Liver (tissue), 9 donors: ENCODE measurements around the gene DEFB112. TPM values are rescaled to one million over a fixed set of nuclear protein-coding genes. Genes with fewer than 3 reads are reported as not detected.

Experiments
- DNase-seq: peaks from one replicate; pipeline ENCODE4 v3.0.0-alpha.2; 2017; ENCODE audit warnings: low spot score
- H3K27ac ChIP-seq, 2 donors: one replicate each; pipeline ENCODE4 v1.7.0; 2013; ENCODE audit warnings: inconsistent platforms in 2 of 2, low read length in 2 of 2, control low read depth in 1 of 2, low read depth in 1 of 2, mild to moderate bottlenecking in 1 of 2
- H3K27me3 ChIP-seq, 4 donors: one replicate each; pipeline versions ENCODE4 v1.6.1 to v1.7.0; 2013; ENCODE audit warnings: low read length in 3 of 4, inconsistent platforms in 1 of 4, mild to moderate bottlenecking in 1 of 4, moderate library complexity in 1 of 4; ENCODE audit not compliant: control insufficient read depth in 4 of 4, insufficient read depth in 4 of 4
- H3K36me3 ChIP-seq, 4 donors: one replicate each; pipeline versions ENCODE4 v1.6.1 to v1.7.0; 2013; ENCODE audit warnings: low read length in 3 of 4, mild to moderate bottlenecking in 3 of 4, low read depth in 1 of 4, moderate library complexity in 1 of 4; ENCODE audit not compliant: control insufficient read depth in 4 of 4, insufficient read depth in 3 of 4
- H3K4me1 ChIP-seq, 4 donors: one replicate each; pipeline versions ENCODE4 v1.6.1 to v1.7.0; 2013; ENCODE audit warnings: low read length in 3 of 4, mild to moderate bottlenecking in 3 of 4, moderate library complexity in 1 of 4; ENCODE audit not compliant: control insufficient read depth in 4 of 4, insufficient read depth in 4 of 4
- H3K4me3 ChIP-seq, 3 donors: one replicate each; pipeline versions ENCODE4 v1.6.1 to v1.7.0; 2013; ENCODE audit warnings: low read length in 3 of 3, control low read depth in 1 of 3, low read depth in 1 of 3, mild to moderate bottlenecking in 1 of 3
- H3K9ac ChIP-seq, 2 donors: one replicate each; pipeline ENCODE4 v1.7.0; 2013; ENCODE audit warnings: low read length in 2 of 2, mild to moderate bottlenecking in 2 of 2, moderate library complexity in 2 of 2, control low read depth in 1 of 2, low read depth in 1 of 2
- H3K9me3 ChIP-seq, 4 donors: one replicate each; pipeline versions ENCODE4 v1.6.1 to v1.7.0; 2013; ENCODE audit warnings: low read length in 3 of 4; ENCODE audit not compliant: control insufficient read depth in 4 of 4
- ATF3 ChIP-seq: IDR thresholded peaks from 2 replicates; pipeline ENCODE4 v1.6.1; 2016; ENCODE audit warnings: antibody characterized with exemption
- CTCF ChIP-seq: fragments of 150-350 bp; IDR thresholded peaks from 2 replicates; pipeline ENCODE4 v1.5.1; 2017; ENCODE audit warnings: improper control_type of control experiment, low read depth, low read length; ENCODE audit not compliant: missing input control
- FOXA1 ChIP-seq: IDR thresholded peaks from 2 replicates; pipeline ENCODE4 v1.6.1; 2016; ENCODE audit warnings: antibody characterized with exemption
- FOXA2 ChIP-seq: IDR thresholded peaks from 2 replicates; pipeline ENCODE4 v1.6.1; 2016; ENCODE audit warnings: antibody characterized with exemption
- GABPA ChIP-seq, 2 donors: IDR thresholded peaks in 1 of 2; conservative IDR thresholded peaks in 1 of 2; 2 replicates each; pipeline ENCODE4 v1.6.1; 2016; ENCODE audit warnings: antibody characterized with exemption in 2 of 2, mild to moderate bottlenecking in 1 of 2, moderate library complexity in 1 of 2
- HNF4A ChIP-seq, 2 donors: conservative IDR thresholded peaks; 2 replicates each; pipeline ENCODE4 v1.6.1; 2016; ENCODE audit warnings: antibody characterized with exemption in 2 of 2, mild to moderate bottlenecking in 2 of 2
- HNF4G ChIP-seq: IDR thresholded peaks from 2 replicates; pipeline ENCODE4 v1.6.1; 2016; ENCODE audit warnings: antibody characterized with exemption
- JUND ChIP-seq, 2 donors: IDR thresholded peaks; 2 replicates each; pipeline ENCODE4 v1.6.1; 2016; ENCODE audit warnings: antibody characterized with exemption in 2 of 2
- NR2F2 ChIP-seq: IDR thresholded peaks from 2 replicates; pipeline ENCODE4 v1.6.1; 2016; ENCODE audit warnings: antibody characterized with exemption
- RAD21 ChIP-seq, 2 donors: IDR thresholded peaks; 2 replicates each; pipeline ENCODE4 v1.6.1; 2016; ENCODE audit warnings: antibody characterized with exemption in 2 of 2, mild to moderate bottlenecking in 2 of 2
- REST ChIP-seq: IDR thresholded peaks from 2 replicates; pipeline ENCODE4 v1.6.1; 2016; ENCODE audit warnings: antibody characterized with exemption, mild to moderate bottlenecking
- RXRA ChIP-seq, 2 donors: IDR thresholded peaks; 2 replicates each; pipeline ENCODE4 v1.6.1; 2017 to 2018; ENCODE audit warnings: antibody characterized with exemption in 2 of 2, mild to moderate bottlenecking in 1 of 2
- SP1 ChIP-seq: IDR thresholded peaks from 2 replicates; pipeline ENCODE4 v1.6.1; 2018; ENCODE audit warnings: antibody characterized with exemption, mild to moderate bottlenecking
- YY1 ChIP-seq: IDR thresholded peaks from 2 replicates; pipeline ENCODE4 v1.6.1; 2016; ENCODE audit warnings: antibody characterized with exemption, mild to moderate bottlenecking
- ZBTB33 ChIP-seq: IDR thresholded peaks from 2 replicates; pipeline ENCODE4 v1.6.1; 2016; ENCODE audit warnings: antibody characterized with exemption
- WGBS: extraction: QIAGEN DNeasy Blood & Tissue Kit; methylation state at CpG from one replicate; pipeline ENCODE4 v1.1.7; 2013; 5-methylcytosine and 5-hydroxymethylcytosine counted together
- polyA plus RNA-seq, 2 donors: library from polyadenylated mRNA; stranded (reverse) in 1 of 2; unstranded in 1 of 2; fragments of 200-250 nt in 1 of 2; fragments of >200 nt in 1 of 2; fragmentation: Nextera tagmentation in 1 of 2; extraction: Ambion mirVana in 1 of 2; gene quantifications; one replicate each; pipeline versions ENCODE4 v1.2.1 to v1.2.3, GENCODE V29; 2013 to 2015
- total RNA-seq, 2 donors: library from RNA; depleted of rRNA; stranded (reverse); fragments of >200 nt; gene quantifications; one replicate each; pipeline ENCODE4 v1.2.3, GENCODE V29; 2014
- TF ChIP-seq, protein P1 (sequence below): IDR thresholded peaks from 2 replicates; pipeline ENCODE4 v1.6.1; 2016; ENCODE audit warnings: antibody characterized with exemption
- donor health status: healthy.
- donor health status: healthy.
- donor health status: healthy.
- donor health status: healthy.
- donor health status: healthy.

Gene DEFB112
- total and polyA plus RNA-seq, 4 donors, result not detected

DNA sequence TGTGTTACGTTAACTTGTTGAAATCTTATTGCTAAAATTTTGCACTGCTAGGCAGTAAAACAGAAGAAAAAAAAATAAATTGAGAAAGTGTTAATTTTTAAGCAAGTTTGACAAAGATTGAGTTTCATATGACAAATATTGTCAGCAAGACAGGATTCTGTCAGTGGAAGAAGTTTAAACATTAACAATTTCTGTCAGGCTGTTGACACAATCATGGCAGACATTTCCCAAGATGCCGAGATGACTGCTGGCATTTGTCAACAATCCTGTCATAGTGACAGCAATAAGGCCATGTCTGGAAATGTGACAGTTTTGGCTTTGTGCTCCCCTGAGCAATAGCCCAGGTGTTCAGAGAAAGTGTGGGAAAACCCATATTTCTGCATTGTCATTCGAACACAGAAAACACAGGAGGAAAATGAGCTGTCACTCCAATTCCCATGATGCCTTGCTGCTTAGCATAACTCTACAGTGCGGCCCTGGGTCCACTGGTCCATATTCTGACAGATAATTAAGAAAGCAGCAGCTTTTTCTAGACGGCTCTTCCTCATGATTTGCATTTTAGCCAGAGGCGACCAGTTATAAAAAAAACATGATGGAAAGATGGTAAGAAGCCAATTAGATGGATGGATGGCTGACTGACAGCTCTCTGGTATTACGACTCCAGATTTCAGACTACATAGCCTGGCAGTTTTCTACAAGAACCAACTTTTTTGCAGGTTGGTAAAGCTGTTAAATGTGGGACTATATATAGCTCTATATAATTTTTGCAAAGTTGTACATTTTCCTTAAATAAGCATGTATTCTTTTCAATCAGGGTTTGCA, 43.6 kb upstream of the DEFB112 start:
- no peak overlapping the region for H3K9ac ChIP-seq
- H3K27me3 ChIP-seq, result no peaks in the 10 kb centered on the region
- WGBS, result 26% methylated on average over 7 of the region's 7 CpGs
- peak overlapping the region in 2 of 3 donors; percentile 7 to 36 for H3K4me3 ChIP-seq
- H3K4me1 ChIP-seq, result peaks cover 2 to 24% (median 14%) of the 10 kb centered on the region in 4 donors
- no peaks in the 10 kb centered on the region for H3K36me3 ChIP-seq
- DNase-seq, result no peak
- no peak for TF ChIP-seq RAD21 (IDR thresholded peaks at IDR 0.05)
- no peak for TF ChIP-seq CTCF
- TF ChIP-seq ATF3, result peak; percentile 52
- TF ChIP-seq NR2F2, result peak; percentile 8
- TF ChIP-seq FOXA1, result peak; percentile 97
- peak; percentile 97 for TF ChIP-seq FOXA2
- TF ChIP-seq HNF4A (conservative IDR thresholded peaks at IDR 0.05), result peak; percentile 65 to 69
- TF ChIP-seq RXRA (IDR thresholded peaks at IDR 0.05), result peak; percentile 57 to 66
- peak; percentile 21 for TF ChIP-seq HNF4G
- no peak for TF ChIP-seq GABPA (IDR thresholded peaks at IDR 0.05 in 1 of 2, conservative IDR thresholded peaks at IDR 0.05 in 1 of 2)
- TF ChIP-seq, protein P1, sequence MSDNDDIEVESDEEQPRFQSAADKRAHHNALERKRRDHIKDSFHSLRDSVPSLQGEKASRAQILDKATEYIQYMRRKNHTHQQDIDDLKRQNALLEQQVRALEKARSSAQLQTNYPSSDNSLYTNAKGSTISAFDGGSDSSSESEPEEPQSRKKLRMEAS, result peak; percentile 9
- TF ChIP-seq REST, result peak; percentile 56
- TF ChIP-seq SP1, result peak; percentile 65
- TF ChIP-seq JUND (IDR thresholded peaks at IDR 0.05), result peak; percentile 70 to 82
- peak; percentile 76 for TF ChIP-seq ZBTB33
- peak; percentile 95 for TF ChIP-seq YY1
- H3K9me3 ChIP-seq, result no peaks in the 10 kb centered on the region
- peak overlapping the region; percentile 87 to 93 for H3K27ac ChIP-seq
